GM13977 (cell line): ENCODE data around the gene CLSTN2.

Experiments used
- DNase-seq: peaks from one replicate; pipeline ENCODE4 v3.0.0; 2012; ENCODE audit warnings: low spot score
- CTCF ChIP-seq: IDR thresholded peaks from 2 replicates; pipeline ENCODE4 v1.5.1; 2012; ENCODE audit warnings: mild to moderate bottlenecking, control low read depth; ENCODE audit not compliant: insufficient read depth; ENCODE audit errors: extremely low read depth, missing control alignments
- in situ Hi-C: fragments of 300-500 bp; cut with MboI; formaldehyde crosslinking; loops from one replicate; pipeline ENCODE4 v1.12.0; 2022; ENCODE audit warnings: low sequenced_read_pairs, low pct_unique_long_range_greater_than_20kb, mixed read lengths, inconsistent platforms; ENCODE audit not compliant: unreplicated experiment

CLSTN2 gene

GRCh38 chr3:140365872-140366697 is 431.1 kb downstream of the CLSTN2 start:
- in situ Hi-C loops = no loop called here
- no peak for DNase-seq
- TF ChIP-seq CTCF = no peak

GRCh38 chr3:140368223-140368811 is 433.3 kb downstream of the CLSTN2 start:
- no peak for DNase-seq
- TF ChIP-seq CTCF = no peak
- in situ Hi-C loops = no loop called here

- in situ Hi-C loops = no loop called here
- DNase-seq = no peak
- TF ChIP-seq CTCF = no peak
Observed at GRCh38 chr3:140370686-140371085, 435.7 kb downstream of the CLSTN2 start.

GRCh38 chr3:140373234-140373633 is 438.2 kb downstream of the CLSTN2 start:
- no peak for DNase-seq
- in situ Hi-C loops = no loop called here

GRCh38 chr3:140375002-140375401 is 440.0 kb downstream of the CLSTN2 start:
- in situ Hi-C loops = no loop called here
- TF ChIP-seq CTCF = no peak
- no peak for DNase-seq

More at GRCh38 chr3:140373234-140373633, 438.2 kb downstream of the CLSTN2 start:
- TF ChIP-seq CTCF = no peak

- TF ChIP-seq CTCF = no peak
- in situ Hi-C loops = no loop called here
- DNase-seq = no peak
Observed at GRCh38 chr3:140376136-140376889, 441.3 kb downstream of the CLSTN2 start.
